GM12801 (cell line): Measurements from ENCODE around the gene CNBD2.

Experiments used
- TF ChIP-seq, protein P1 (sequence below): IDR thresholded peaks from one replicate; pipeline ENCODE4 v1.5.1; 2011; ENCODE audit warnings: control low read depth; ENCODE audit not compliant: insufficient read length; ENCODE audit errors: extremely low read depth

Gene CNBD2

DNA sequence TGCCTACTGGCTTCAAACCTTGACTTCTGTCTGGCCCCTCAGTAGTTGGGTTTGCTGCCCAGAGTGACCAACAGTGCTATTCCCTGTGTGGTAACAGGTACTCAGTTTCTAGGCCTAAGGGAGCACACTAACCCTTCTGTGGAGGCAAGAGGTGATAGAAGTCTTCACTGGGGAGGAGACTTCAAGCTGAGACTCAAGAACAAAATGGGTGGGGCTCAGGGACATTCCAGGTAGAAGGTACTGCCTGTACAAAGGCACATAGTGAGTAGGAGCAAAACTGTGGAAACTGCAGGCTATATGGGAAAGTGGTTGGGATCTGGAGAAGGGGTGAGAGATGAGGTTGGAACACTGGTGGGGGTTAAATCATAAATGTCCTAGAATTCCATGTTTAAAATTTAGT, 11.8 kb upstream of the CNBD2 start:
- TF ChIP-seq, protein P1, sequence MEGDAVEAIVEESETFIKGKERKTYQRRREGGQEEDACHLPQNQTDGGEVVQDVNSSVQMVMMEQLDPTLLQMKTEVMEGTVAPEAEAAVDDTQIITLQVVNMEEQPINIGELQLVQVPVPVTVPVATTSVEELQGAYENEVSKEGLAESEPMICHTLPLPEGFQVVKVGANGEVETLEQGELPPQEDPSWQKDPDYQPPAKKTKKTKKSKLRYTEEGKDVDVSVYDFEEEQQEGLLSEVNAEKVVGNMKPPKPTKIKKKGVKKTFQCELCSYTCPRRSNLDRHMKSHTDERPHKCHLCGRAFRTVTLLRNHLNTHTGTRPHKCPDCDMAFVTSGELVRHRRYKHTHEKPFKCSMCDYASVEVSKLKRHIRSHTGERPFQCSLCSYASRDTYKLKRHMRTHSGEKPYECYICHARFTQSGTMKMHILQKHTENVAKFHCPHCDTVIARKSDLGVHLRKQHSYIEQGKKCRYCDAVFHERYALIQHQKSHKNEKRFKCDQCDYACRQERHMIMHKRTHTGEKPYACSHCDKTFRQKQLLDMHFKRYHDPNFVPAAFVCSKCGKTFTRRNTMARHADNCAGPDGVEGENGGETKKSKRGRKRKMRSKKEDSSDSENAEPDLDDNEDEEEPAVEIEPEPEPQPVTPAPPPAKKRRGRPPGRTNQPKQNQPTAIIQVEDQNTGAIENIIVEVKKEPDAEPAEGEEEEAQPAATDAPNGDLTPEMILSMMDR, result no peak

DNA sequence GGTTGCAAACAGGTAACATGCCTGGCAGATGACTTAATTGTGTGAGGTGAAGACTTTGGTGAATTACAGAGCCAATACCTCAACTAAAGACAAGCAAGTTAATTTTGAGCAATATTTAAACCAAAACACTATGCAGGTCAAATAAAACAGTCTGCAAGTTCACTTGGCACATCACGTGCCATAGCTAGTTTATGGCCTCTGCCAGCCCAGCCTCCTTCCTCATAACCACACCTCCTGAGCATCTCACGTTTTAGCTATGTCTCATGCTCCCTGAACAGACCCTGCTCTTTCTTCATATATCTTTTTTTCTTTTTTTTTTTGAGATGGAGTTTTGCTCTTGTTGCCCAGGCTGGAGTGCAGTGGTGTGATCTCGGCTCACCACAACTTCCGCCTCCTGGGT, 4.5 kb upstream of the CNBD2 start:
- TF ChIP-seq, protein P1, result no peak

DNA sequence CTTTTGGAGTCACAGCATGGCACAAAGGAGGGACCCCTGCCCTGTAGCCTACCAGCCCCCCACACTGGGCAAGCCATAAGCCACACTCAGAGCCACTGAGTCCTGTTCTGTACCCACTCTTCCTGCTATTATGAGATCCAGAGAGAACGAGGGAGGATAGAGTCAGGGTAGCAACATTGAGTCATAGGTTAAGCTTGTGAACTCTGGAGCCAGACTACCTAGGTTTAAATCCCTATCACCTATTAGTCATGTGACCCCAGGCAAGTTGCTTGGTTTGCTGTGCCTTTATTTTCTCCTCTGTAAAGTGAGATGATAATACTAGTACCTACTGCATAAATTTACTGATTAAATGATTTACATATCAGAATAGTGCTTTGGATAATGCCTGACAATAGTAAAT, 540 bp downstream of the CNBD2 start:
- TF ChIP-seq, protein P1, result no peak

GRCh38 chr20:35971981-35972380, 3.6 kb downstream of the CNBD2 start:
- TF ChIP-seq, protein P1, result no peak

DNA sequence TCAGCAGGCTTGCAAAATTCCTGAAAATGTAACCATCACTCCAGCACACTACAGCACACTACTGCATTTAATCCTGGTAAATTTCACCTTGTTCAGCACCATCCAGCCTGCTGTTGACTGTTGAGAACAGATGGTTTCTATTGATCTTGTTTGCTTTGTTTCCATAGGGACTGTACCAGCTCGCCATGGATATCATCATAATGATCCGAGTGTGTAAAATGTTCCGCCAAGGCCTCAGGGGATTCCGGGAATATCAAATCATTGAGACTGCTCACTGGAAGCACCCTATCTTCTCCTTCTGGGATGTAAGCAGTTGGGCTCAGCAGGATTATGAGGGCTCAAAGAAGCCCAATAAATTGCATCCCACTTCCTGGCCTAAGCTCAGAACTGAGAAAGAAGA, 4.1 kb downstream of the CNBD2 start:
- TF ChIP-seq, protein P1, result no peak

DNA sequence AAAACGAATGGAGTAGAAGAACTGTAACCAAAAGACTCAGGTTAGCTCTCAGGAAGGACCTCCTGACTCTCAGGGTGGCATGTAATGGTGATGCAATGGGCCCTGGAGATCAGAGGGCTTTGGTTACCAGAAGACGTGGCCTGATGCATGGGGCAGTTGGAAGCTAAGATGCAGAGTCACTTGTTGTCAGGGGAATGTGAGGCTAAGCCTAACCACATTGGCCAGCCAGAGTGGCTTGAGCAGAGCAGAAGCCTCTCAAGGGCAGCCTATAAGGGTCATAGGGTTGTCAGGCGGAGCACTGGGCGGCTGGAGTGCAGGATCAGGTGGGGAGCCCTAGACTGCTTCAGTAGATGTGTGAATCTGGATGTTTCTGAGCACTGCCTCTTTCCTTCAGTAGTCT, 5.9 kb downstream of the CNBD2 start:
- TF ChIP-seq, protein P1, result no peak

GRCh38 chr20:35975576-35976373, 7.4 kb downstream of the CNBD2 start:
- TF ChIP-seq, protein P1, result no peak
